Measurements from ENCODE around the gene PLXNA4.

DNA sequence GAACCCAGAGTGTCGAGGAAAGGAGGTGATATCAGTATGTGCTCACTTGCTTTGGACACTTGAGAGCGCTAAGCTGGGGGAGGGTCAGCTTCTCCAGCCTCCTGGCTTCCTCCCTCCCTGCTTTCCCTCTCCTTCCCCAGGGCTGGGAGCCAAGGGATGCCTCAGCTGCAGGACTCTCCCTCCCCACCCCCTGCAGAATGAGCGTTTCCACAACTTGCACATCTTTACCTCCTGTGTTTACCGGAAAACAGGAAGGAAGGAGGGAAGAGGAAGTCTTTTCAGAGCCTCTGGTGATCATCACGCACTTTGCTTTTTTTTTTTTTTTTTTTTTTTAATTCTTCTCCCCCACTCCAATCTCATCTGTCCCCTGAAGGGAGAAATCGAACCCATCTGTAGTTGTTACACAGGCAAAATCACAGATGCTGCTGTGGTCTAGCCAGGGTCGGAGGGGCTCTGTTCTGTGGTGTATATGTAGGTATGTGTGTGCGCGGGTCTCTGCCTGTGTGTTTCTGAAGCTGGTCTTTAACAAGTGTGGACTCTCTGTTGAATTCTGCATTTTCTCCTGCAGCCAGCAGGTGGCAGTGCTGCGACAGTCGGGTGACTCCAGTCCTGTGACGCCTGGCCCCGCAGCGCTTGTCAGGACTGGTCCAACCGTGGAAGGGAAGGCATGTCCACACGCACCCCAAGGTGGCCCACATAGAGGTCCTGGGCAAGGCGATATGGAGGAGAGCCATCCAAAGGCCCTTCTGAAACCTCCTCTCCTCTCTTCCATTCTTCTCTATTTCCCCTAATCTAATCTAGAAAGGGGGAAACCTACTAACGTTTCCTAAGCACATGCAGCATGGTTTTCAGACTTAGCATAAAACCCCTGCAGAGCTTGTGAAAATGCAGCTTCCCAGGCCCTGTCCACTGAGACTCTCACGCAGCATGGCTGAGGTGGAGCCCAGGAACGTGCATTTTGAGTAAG lies 257.6 kb downstream of the PLXNA4 start:
- TF ChIP-seq, protein P1, sequence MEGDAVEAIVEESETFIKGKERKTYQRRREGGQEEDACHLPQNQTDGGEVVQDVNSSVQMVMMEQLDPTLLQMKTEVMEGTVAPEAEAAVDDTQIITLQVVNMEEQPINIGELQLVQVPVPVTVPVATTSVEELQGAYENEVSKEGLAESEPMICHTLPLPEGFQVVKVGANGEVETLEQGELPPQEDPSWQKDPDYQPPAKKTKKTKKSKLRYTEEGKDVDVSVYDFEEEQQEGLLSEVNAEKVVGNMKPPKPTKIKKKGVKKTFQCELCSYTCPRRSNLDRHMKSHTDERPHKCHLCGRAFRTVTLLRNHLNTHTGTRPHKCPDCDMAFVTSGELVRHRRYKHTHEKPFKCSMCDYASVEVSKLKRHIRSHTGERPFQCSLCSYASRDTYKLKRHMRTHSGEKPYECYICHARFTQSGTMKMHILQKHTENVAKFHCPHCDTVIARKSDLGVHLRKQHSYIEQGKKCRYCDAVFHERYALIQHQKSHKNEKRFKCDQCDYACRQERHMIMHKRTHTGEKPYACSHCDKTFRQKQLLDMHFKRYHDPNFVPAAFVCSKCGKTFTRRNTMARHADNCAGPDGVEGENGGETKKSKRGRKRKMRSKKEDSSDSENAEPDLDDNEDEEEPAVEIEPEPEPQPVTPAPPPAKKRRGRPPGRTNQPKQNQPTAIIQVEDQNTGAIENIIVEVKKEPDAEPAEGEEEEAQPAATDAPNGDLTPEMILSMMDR (conservative IDR thresholded peaks at IDR 0.05): peak; percentile 92
- no peak for TF ChIP-seq EZH2 (IDR thresholded peaks at IDR 0.05; ENCODE audit: low read depth)

All from PC-9 (cell line).